ENCODE results near the gene NSMCE4A. TPM values are rescaled to one million over a fixed set of nuclear protein-coding genes. Genes with fewer than 3 reads are reported as not detected.

Gene NSMCE4A
- total RNA-seq, 1 experiment from 2014 or later: 46.3 TPM

DNA sequence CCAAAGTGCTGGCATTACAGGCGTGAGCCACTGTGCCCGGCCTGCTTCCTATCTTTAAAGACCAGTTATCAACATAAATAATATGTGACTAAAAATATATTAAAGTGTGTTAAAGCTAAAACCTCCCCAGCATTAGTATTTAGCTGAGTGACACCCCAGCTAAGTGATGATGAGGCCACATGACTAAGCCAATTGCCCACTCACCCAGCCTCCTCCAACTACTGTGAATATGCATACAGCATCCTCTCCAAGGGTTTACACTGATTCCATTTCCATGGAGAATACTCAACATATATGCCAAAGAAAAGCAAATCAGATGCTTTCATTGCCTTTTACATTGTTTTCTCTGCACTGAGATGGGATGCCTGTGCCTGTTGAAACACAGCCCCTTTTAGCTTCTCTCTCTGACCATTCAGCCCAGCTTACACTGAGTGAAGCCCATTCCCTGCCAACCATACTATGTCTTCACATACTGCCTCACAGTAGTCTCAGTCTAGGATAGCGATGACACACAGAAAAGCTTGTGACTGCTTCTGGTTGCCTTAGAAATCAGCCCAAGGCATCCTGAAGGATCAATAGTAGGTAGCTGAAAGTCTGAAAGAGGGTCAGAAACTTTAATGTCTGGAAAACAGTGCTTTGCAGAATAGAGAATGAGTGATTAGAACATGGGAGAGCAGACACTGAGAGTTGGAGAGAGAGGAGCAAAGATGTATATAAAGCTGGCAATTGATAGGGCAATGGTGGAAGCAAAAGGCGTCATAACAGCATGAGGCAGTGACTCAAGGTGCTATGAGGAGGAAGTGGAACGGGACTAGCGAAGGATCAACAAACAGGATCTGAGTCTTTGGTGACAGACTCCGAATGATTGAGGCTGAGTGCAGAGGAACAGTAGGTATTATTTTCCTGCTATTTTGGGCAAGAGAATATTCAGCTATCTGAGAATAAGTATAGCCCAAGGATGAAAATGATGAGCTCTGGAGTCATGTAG, 27.4 kb downstream of the NSMCE4A start:
- Histone ChIP-seq H4K20me1 (ENCODE audit: low read length) (no peaks in the 10 kb centered on the region), H3K79me2 (ENCODE audit: low read length) (no peaks in the 10 kb centered on the region), H3K36me3 (ENCODE audit: low read depth, low read length) (no peaks in the 10 kb centered on the region), H2AFZ (ENCODE audit: low read length) (no peak overlapping the region), H3K4me2 (ENCODE audit: low read length) (no peak overlapping the region), H3F3A (ENCODE audit: low read length, unreplicated experiment) (no peaks in the 10 kb centered on the region), H3K27me3 (ENCODE audit: low read length) (no peaks in the 10 kb centered on the region), H3K9me3 (ENCODE audit: low read length) (no peaks in the 10 kb centered on the region), H3K9me2 (replicated peaks; ENCODE audit: low read length) (no peaks in the 10 kb centered on the region), H3K9ac (ENCODE audit: low read length) (no peak overlapping the region), H3K4me1 (ENCODE audit: insufficient read depth, low read length) (peaks cover 10% of the 10 kb centered on the region), H3K27ac (ENCODE audit: low read length) (no peak overlapping the region), H3K4me3 (ENCODE audit: low read length) (no peak overlapping the region)
- ChIA-PET POLR2A (ENCODE audit: unreplicated experiment) (no interaction called here), CTCF (interaction anchor here (1.0 kb wide), 1 partner anchor 45 kb away, joined by 3 read pairs; no protein-coding TSS in a partner anchor)
- peak; percentile 55 for ATAC-seq
- no peak for TF ChIP-seq EZH2 (IDR thresholded peaks at IDR 0.05; ENCODE audit: low read length, unreplicated experiment)
- TF ChIP-seq, protein P1, sequence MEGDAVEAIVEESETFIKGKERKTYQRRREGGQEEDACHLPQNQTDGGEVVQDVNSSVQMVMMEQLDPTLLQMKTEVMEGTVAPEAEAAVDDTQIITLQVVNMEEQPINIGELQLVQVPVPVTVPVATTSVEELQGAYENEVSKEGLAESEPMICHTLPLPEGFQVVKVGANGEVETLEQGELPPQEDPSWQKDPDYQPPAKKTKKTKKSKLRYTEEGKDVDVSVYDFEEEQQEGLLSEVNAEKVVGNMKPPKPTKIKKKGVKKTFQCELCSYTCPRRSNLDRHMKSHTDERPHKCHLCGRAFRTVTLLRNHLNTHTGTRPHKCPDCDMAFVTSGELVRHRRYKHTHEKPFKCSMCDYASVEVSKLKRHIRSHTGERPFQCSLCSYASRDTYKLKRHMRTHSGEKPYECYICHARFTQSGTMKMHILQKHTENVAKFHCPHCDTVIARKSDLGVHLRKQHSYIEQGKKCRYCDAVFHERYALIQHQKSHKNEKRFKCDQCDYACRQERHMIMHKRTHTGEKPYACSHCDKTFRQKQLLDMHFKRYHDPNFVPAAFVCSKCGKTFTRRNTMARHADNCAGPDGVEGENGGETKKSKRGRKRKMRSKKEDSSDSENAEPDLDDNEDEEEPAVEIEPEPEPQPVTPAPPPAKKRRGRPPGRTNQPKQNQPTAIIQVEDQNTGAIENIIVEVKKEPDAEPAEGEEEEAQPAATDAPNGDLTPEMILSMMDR (conservative IDR thresholded peaks at IDR 0.05; ENCODE audit: low read depth, low read length): no peak
- TF ChIP-seq EZH2phosphoT487 (IDR thresholded peaks at IDR 0.05; ENCODE audit: borderline replicate concordance, low read length): no peak
- DNase-seq: no peak
- no TSS peak for BruUV-seq (replicated peaks)
- intact Hi-C loops (cut with micrococcal nuclease): no loop called here

DNA sequence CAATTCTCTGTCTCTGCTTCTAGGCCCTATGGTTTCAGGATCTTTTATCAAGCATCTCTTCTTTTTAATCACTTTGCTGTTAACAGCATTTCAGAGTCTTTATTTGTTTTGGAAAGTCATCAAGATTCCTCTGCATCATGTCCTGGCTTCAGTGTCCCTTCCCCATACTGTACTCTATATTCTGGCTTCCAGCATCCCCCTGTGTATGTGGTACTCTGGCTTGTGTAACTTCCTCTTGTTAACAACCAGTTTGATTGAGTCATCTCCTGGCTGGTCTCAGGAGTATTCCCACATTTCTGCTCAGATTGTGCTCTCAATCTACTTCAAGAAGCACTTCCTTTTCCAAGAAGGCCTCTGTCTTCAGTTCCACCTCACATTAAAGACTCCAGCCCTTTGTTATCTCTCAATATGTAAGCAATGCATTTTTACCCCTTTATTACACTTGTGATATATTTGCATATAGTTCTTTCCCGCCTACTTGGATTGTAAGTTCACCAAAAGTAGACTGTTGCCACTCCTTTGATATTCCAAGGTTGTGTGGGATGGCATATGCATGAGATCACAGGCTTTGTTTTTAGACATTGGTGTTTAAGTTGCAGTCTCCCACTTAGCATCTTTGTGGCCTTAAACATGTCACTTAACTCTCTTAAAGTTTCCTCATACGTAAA, 32.1 kb downstream of the NSMCE4A start:
- Histone ChIP-seq H2AFZ (ENCODE audit: low read length) (no peak overlapping the region), H3K9ac (ENCODE audit: low read length) (peak overlapping the region; percentile 29), H3K4me1 (ENCODE audit: insufficient read depth, low read length) (peaks cover 16% of the 10 kb centered on the region), H3K9me2 (replicated peaks; ENCODE audit: low read length) (no peaks in the 10 kb centered on the region), H3K36me3 (ENCODE audit: low read depth, low read length) (no peaks in the 10 kb centered on the region), H4K20me1 (ENCODE audit: low read length) (no peaks in the 10 kb centered on the region), H3K27me3 (ENCODE audit: low read length) (no peaks in the 10 kb centered on the region), H3K79me2 (ENCODE audit: low read length) (no peaks in the 10 kb centered on the region), H3K27ac (ENCODE audit: low read length) (peak overlapping the region; percentile 90), H3F3A (ENCODE audit: low read length, unreplicated experiment) (no peaks in the 10 kb centered on the region), H3K4me2 (ENCODE audit: low read length) (peak overlapping the region; percentile 60), H3K9me3 (ENCODE audit: low read length) (no peaks in the 10 kb centered on the region), H3K4me3 (ENCODE audit: low read length) (no peak overlapping the region)
- ATAC-seq (peak; percentile 100), DNase-seq (peak; percentile 88)
- BruUV-seq (replicated peaks): no TSS peak
- intact Hi-C loops (cut with micrococcal nuclease): no loop called here
- POLR2A ChIA-PET (ENCODE audit: unreplicated experiment): no interaction called here
- no peak for TF ChIP-seq EZH2 (IDR thresholded peaks at IDR 0.05; ENCODE audit: low read length, unreplicated experiment)
- TF ChIP-seq, protein P1 (conservative IDR thresholded peaks at IDR 0.05; ENCODE audit: low read depth, low read length): no peak
- TF ChIP-seq EZH2phosphoT487 (IDR thresholded peaks at IDR 0.05; ENCODE audit: borderline replicate concordance, low read length): no peak
- CTCF ChIA-PET: no interaction called here

Data from PC-3 (cell line).